Thoracic aorta (tissue), 2 donors: ENCODE data around the gene CFL2. TPM values are rescaled to one million over a fixed set of nuclear protein-coding genes. Genes with fewer than 3 reads are reported as not detected.

ENCODE experiments used
- ATAC-seq: fragments of 150-250 bp; one replicate; pipeline ENCODE4 v1.8.0; 2017; ENCODE audit warnings: low read depth; ENCODE audit not compliant: insufficient number of reproducible peaks, low FRiP score
- DNase-seq: peaks from one replicate; pipeline ENCODE4 v3.0.0-alpha.2; 2020; ENCODE audit warnings: low spot score
- H3K27ac ChIP-seq, 2 donors: fragments of 200-600 bp; sonication (generic); 1 replicate in 1 of 2; 2 replicates in 1 of 2; pipeline ENCODE4 v1.5.1; 2016; ENCODE audit warnings: mild to moderate bottlenecking in 2 of 2, moderate library complexity in 2 of 2
- H3K27me3 ChIP-seq: fragments of 200-600 bp; sonication (generic); replicated peaks from 2 replicates; pipeline ENCODE4 v1.6.0; 2016; ENCODE audit warnings: mild to moderate bottlenecking; ENCODE audit not compliant: insufficient read depth
- H3K36me3 ChIP-seq: fragments of 200-600 bp; sonication (generic); one replicate; pipeline ENCODE4 v1.5.1; 2016
- H3K4me1 ChIP-seq, 2 donors: fragments of 200-600 bp; sonication (generic); 1 replicate in 1 of 2; 2 replicates in 1 of 2; pipeline versions ENCODE4 v1.5.1 to v1.6.0; 2016; ENCODE audit warnings: low read depth in 2 of 2, mild to moderate bottlenecking in 1 of 2; ENCODE audit not compliant: control insufficient read depth in 1 of 2
- H3K4me3 ChIP-seq: fragments of 200-600 bp; sonication (generic); 2 replicates; pipeline ENCODE4 v1.5.1; 2016; ENCODE audit warnings: mild to moderate bottlenecking
- H3K9me3 ChIP-seq: fragments of 200-600 bp; sonication (generic); 2 replicates; pipeline ENCODE4 v1.5.1; 2016
- CTCF ChIP-seq: fragments of 200-600 bp; sonication (generic); IDR thresholded peaks from one replicate; pipeline ENCODE4 v1.5.1; 2019; ENCODE audit warnings: antibody characterized with exemption
- total RNA-seq, 2 donors: library from RNA; depleted of rRNA; stranded (reverse); fragments of >200 nt; gene quantifications; one replicate each; pipeline versions ENCODE4 v1.1.0 to v1.2.3, GENCODE V29; 2016

The CFL2 gene
- total RNA-seq, 2 donors from 2014 or later = 94.6 to 127 TPM

- Histone ChIP-seq H3K9me3 (no peaks in the 10 kb centered on the region), H3K36me3 (no peaks in the 10 kb centered on the region), H3K4me3 (no peak overlapping the region), H3K4me1 (no peaks in the 10 kb centered on the region), H3K27ac (no peak overlapping the region), H3K27me3 (no peaks in the 10 kb centered on the region)
- ATAC-seq (no peak), DNase-seq (no peak)
- TF ChIP-seq CTCF = no peak
These were observed 18.4 kb upstream of the CFL2 start for GRCh38 chr14:34732802-34733201.

DNA sequence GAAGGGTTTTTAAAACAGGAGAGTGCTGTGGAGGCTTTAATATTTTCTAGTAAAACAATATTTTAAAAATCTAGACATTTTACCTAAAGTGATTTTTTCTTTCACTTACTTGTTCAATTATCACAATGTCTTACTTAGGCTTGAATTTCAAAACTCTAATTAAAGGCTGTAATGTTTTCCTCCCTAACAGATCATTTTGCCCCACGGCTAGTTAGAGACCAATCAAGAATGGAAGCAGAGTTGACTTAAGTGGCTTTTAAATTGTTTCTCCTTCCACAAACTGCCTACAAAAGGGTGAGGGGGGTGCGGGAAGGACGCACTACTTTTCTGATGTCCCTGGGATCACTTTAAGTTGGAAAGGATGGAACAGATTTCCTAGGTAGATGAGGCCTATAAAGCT is 9.5 kb upstream of the CFL2 start:
- H3K27ac ChIP-seq = peak overlapping the region in 1 of 2 donors; percentile 43
- ATAC-seq (no peak), DNase-seq (no peak)
- peaks cover 3 to 8% of the 10 kb centered on the region in 2 donors for H3K4me1 ChIP-seq
- H3K27me3 ChIP-seq = no peaks in the 10 kb centered on the region
- no peak overlapping the region for H3K4me3 ChIP-seq
- no peak for TF ChIP-seq CTCF
- no peaks in the 10 kb centered on the region for H3K9me3 ChIP-seq
- no peaks in the 10 kb centered on the region for H3K36me3 ChIP-seq

GRCh38 chr14:34722723-34723545 is 8.5 kb upstream of the CFL2 start:
- Histone ChIP-seq H3K4me3 (no peak overlapping the region), H3K4me1 (peaks cover 3 to 8% of the 10 kb centered on the region in 2 donors), H3K9me3 (no peaks in the 10 kb centered on the region), H3K27ac (peak overlapping the region in 1 of 2 donors; percentile 43), H3K36me3 (no peaks in the 10 kb centered on the region), H3K27me3 (no peaks in the 10 kb centered on the region)
- TF ChIP-seq CTCF = peak; percentile 86
- ATAC-seq (peak; percentile 50), DNase-seq (no peak)

DNA sequence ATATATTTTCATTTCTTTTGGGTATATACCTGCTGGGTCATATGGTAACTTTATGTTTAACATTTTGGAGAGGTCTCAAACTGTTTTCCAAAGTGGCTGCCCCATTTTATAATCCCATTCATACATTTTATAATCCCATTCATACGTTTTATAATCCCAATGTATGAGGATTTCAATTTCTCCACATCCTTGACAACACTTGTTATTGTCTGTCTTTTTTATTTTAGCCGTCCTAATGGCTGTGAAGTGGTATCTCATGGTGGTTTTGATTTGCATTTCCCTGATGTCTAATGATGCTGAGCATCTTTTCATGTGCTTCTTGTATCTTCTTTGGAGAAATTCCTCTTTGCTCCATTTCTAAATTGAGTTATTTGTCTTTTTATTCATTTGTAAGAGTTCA is 6.7 kb upstream of the CFL2 start:
- Histone ChIP-seq H3K36me3 (no peaks in the 10 kb centered on the region), H3K27me3 (no peaks in the 10 kb centered on the region), H3K27ac (no peak overlapping the region), H3K4me1 (peaks cover 3 to 8% of the 10 kb centered on the region in 2 donors), H3K4me3 (no peak overlapping the region), H3K9me3 (no peaks in the 10 kb centered on the region)
- no peak for DNase-seq
- no peak for ATAC-seq
- TF ChIP-seq CTCF = no peak

DNA sequence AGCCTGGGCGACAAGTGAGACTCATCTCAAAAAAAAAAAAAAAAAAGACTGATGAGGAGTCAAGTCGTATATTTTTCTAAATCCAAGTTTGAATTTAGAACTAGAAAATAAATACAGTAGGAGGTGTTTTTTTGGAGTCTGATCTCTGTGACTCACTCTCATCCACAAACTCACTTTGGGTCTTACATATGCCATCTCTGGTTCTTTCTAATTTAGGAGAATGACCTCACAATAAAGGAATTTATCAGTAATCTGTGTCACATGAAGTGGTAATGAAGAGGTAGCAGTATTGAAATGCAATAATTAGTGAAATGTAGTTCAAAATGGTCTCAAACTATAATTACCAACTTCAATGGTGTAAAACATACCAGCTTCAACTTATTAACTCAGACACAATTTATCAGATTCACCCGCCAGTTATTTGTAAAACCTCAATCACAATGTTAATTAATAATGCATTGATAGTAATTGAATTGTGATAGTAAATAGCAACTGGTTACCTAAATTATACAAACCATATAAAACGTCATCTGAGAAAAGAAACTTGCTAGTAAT is 4.4 kb upstream of the CFL2 start:
- no peaks in the 10 kb centered on the region for H3K27me3 ChIP-seq
- ATAC-seq (no peak), DNase-seq (no peak)
- peaks cover 3 to 15% of the 10 kb centered on the region in 2 donors for H3K4me1 ChIP-seq
- H3K4me3 ChIP-seq = no peak overlapping the region
- no peak overlapping the region for H3K27ac ChIP-seq
- H3K36me3 ChIP-seq = no peaks in the 10 kb centered on the region
- H3K9me3 ChIP-seq = no peaks in the 10 kb centered on the region
- TF ChIP-seq CTCF = no peak
